NB4 (cell line): ENCODE results near the gene BCAR3.

Experiments
- CTCF ChIP-seq: IDR thresholded peaks from one replicate; pipeline ENCODE4 v1.5.1; 2012; ENCODE audit warnings: low read depth, low read length
- MAX ChIP-seq: IDR thresholded peaks from 2 replicates; pipeline ENCODE4 v1.6.1; 2011; ENCODE audit warnings: low read depth, low read length
- POLR2A ChIP-seq: IDR thresholded peaks from 2 replicates; pipeline ENCODE4 v1.6.1; 2011; ENCODE audit warnings: mild to moderate bottlenecking; ENCODE audit not compliant: insufficient read length; ENCODE audit errors: extremely low read depth

GRCh38 chr1:93533677-93534076 lies 148.0 kb downstream of the BCAR3 start:
- no peak for TF ChIP-seq MAX
- TF ChIP-seq POLR2A, result no peak
- no peak for TF ChIP-seq CTCF
